Astrocyte (in vitro differentiated cells and primary cell): Measurements from ENCODE around the gene RAD21L1.

Source experiments
- EZH2 ChIP-seq: IDR thresholded peaks from 2 replicates; pipeline ENCODE4 v1.6.1; 2012; ENCODE audit warnings: mild to moderate bottlenecking, low read length, inconsistent platforms; ENCODE audit not compliant: insufficient read depth
- TF ChIP-seq, protein P1 (sequence below): IDR thresholded peaks from 2 replicates; pipeline ENCODE4 v1.5.1; 2011; ENCODE audit warnings: low read depth, mild to moderate bottlenecking, inconsistent platforms, low read length, moderate library complexity; ENCODE audit not compliant: insufficient read depth

DNA sequence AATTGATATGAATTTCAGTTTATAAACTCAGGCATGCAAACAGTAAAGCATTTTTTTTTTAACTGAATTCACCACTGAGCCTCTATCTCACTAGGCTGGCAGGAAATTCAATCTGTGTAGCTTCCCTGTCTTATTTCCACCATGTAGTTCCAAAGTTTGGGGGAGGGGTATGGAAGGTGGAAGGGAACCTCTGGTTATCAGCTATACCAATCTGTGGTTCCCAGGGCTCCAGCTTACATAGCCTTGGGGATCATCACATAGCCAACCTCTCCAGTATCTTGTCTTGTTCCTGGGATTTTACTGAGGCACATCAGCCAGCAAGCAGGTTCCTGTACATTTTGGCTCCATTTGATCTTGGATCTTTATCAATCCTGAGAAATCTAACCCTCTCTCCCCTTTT lies 15.6 kb downstream of the RAD21L1 start:
- TF ChIP-seq, protein P1, sequence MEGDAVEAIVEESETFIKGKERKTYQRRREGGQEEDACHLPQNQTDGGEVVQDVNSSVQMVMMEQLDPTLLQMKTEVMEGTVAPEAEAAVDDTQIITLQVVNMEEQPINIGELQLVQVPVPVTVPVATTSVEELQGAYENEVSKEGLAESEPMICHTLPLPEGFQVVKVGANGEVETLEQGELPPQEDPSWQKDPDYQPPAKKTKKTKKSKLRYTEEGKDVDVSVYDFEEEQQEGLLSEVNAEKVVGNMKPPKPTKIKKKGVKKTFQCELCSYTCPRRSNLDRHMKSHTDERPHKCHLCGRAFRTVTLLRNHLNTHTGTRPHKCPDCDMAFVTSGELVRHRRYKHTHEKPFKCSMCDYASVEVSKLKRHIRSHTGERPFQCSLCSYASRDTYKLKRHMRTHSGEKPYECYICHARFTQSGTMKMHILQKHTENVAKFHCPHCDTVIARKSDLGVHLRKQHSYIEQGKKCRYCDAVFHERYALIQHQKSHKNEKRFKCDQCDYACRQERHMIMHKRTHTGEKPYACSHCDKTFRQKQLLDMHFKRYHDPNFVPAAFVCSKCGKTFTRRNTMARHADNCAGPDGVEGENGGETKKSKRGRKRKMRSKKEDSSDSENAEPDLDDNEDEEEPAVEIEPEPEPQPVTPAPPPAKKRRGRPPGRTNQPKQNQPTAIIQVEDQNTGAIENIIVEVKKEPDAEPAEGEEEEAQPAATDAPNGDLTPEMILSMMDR: no peak
- no peak for TF ChIP-seq EZH2
